ENCODE data around the gene EXOG. TPM values are rescaled to one million over a fixed set of nuclear protein-coding genes. Genes with fewer than 3 reads are reported as not detected.

Gene EXOG
- total and polyA plus RNA-seq, 2 donors (not counting 1 experiment from before 2014, with no cell fraction given): 8.8 to 36.8 TPM

- H3K27me3 Mint-ChIP-seq: peaks cover 4% of the 10 kb centered on the region
Measured at GRCh38 chr3:38563070-38563885, 67.1 kb downstream of the EXOG start.

More at GRCh38 chr3:38563070-38563885, 67.1 kb downstream of the EXOG start:
- ChIA-PET CTCF (no interaction called here), POLR2A (no interaction called here)
- Histone ChIP-seq H3K4me2 (replicated peaks; ENCODE audit: low read depth, low read length, poor library complexity, severe bottlenecking) (no peak overlapping the region), H3K79me2 (ENCODE audit: control insufficient read depth, insufficient read depth, low read length) (no peaks in the 10 kb centered on the region), H3K4me3 (ENCODE audit: control extremely low read depth in 1 of 5, extremely low read depth in 1 of 5, insufficient read depth in 1 of 5, low read depth in 2 of 5, low read length in 4 of 5) (no peak overlapping the region), H3K4me1 (ENCODE audit: control insufficient read depth in 2 of 2, insufficient read depth in 2 of 2, low read length in 2 of 2) (no peaks in the 10 kb centered on the region), H2AFZ (ENCODE audit: insufficient read depth, low read depth, low read length, poor library complexity, severe bottlenecking) (no peak overlapping the region), H3K36me3 (replicated peaks in 1 of 2; ENCODE audit: control extremely low read depth in 1 of 2, control insufficient read depth in 1 of 2, extremely low read depth in 1 of 2, insufficient read depth in 2 of 2, low read length in 1 of 2) (no peaks in the 10 kb centered on the region), H3K9me3 (ENCODE audit: control extremely low read depth in 1 of 3, control insufficient read depth in 2 of 3, insufficient read depth in 1 of 3, low read length in 2 of 3) (no peaks in the 10 kb centered on the region), H3K27ac (ENCODE audit: low read length in 2 of 2) (no peak overlapping the region), H4K20me1 (ENCODE audit: control insufficient read depth, insufficient read depth, low read length, poor library complexity, severe bottlenecking) (no peaks in the 10 kb centered on the region), H3K9ac (ENCODE audit: low read length) (no peak overlapping the region), H3K27me3 (replicated peaks in 1 of 4; ENCODE audit: control extremely low read depth in 1 of 4, control insufficient read depth in 3 of 4, insufficient read depth in 4 of 4, low read length in 3 of 4) (no peaks in the 10 kb centered on the region)
- intact Hi-C loops (cut with micrococcal nuclease): no loop called here
- no peaks in the 10 kb centered on the region for H3K9me3 Mint-ChIP-seq (ENCODE audit: insufficient read depth)
- H3K4me1 Mint-ChIP-seq: no peaks in the 10 kb centered on the region
- DNase-seq (no peak), ATAC-seq (ENCODE audit: low read depth) (no peak)
- 89% methylated on average over 14 of the region's 15 CpGs for WGBS (ENCODE audit: insufficient coverage)
- no peak overlapping the region for H3K27ac Mint-ChIP-seq
- no peak for TF ChIP-seq CTCF (IDR thresholded peaks at IDR 0.05)
- TF ChIP-seq EZH2 (IDR thresholded peaks at IDR 0.05; ENCODE audit: borderline replicate concordance, insufficient read depth, low read depth, low read length, poor library complexity, severe bottlenecking): no peak
- no peak overlapping the region for H3K4me3 Mint-ChIP-seq

All from B cell (primary cell).